HCT116 (cell line): ENCODE data around the gene DACT3. TPM values are rescaled to one million over a fixed set of nuclear protein-coding genes. Genes with fewer than 3 reads are reported as not detected.

Experiments used
- ATAC-seq: fragments of 200-7000 bp; cut with Tn5 transposase; 2 replicates; pipeline ENCODE4 v1.9.1; 2020; ENCODE audit warnings: mild to moderate bottlenecking, moderate library complexity
- BruUV-seq: library from RNA; stranded (reverse); fragments of 400-500 nt; replicated peaks from 2 replicates; lab custom pipeline; 2021; lab: Mats Ljungman, UMichigan
- CTCF ChIA-PET: fragments of 300-600 bp; sonication (Branson Sonifier 250); formaldehyde crosslinking; loops from one replicate; lab custom pipeline; 2021; ENCODE audit warnings: antibody characterized with exemption; lab: Charles Lee
- POLR2A ChIA-PET: fragments of 300-600, 350-600 bp; sonication (Branson Sonifier 250); formaldehyde crosslinking; loops from one replicate; lab custom pipeline; 2021; ENCODE audit warnings: antibody characterized with exemption; lab: Charles Lee
- RAD21 ChIA-PET, 2 experiments: fragments of 300-600 bp; sonication (Branson Sonifier 250); formaldehyde crosslinking; loops; one replicate each; lab custom pipeline; 2023; ENCODE audit warnings: low total read pairs in 2 of 2; ENCODE audit not compliant: uncharacterized antibody in 2 of 2, unreplicated experiment in 2 of 2, low non-redundant PET in 1 of 2; lab: Charles Lee
- DNase-seq: peaks from one replicate; pipeline ENCODE4 v3.0.0-alpha.2; 2010; ENCODE audit warnings: low read depth, low spot score
- H2AFZ ChIP-seq: fragments of 200-600 bp; shearing (Covaris generic), sonication (generic); 2 replicates; pipeline ENCODE4 v1.6.1; 2017; ENCODE audit warnings: low read depth, mixed run types, mixed read lengths, antibody characterized with exemption, low read length; ENCODE audit not compliant: poor library complexity, severe bottlenecking
- H3K27ac ChIP-seq: 2 replicates; pipeline ENCODE4 v1.5.1; 2012; ENCODE audit warnings: low read depth, low read length
- H3K27me3 ChIP-seq: fragments of 200-600 bp; sonication (generic); 2 replicates; pipeline ENCODE4 v1.6.1; 2016; ENCODE audit warnings: mixed run types, low read length, mixed read lengths; ENCODE audit not compliant: insufficient read depth
- H3K36me3 ChIP-seq, 2 experiments: fragments of 200-500 bp in 1 of 2; fragments of 200-600 bp in 1 of 2; sonication (Bioruptor generic) in 1 of 2; sonication (generic) in 1 of 2; 2 replicates each; pipeline versions ENCODE4 v1.5.1 to v1.6.1; 2014 to 2016; ENCODE audit warnings: low read length in 2 of 2, inconsistent platforms in 1 of 2, mixed read lengths in 1 of 2, mixed run types in 1 of 2; ENCODE audit not compliant: insufficient read depth in 2 of 2, control insufficient read depth in 1 of 2
- H3K4me1 ChIP-seq, 2 experiments: fragments of 200-600 bp in 1 of 2; sonication (generic) in 1 of 2; 2 replicates each; pipeline versions ENCODE4 v1.5.1 to v1.6.1; 2012 to 2017; ENCODE audit warnings: low read length in 2 of 2, inconsistent platforms in 1 of 2, mild to moderate bottlenecking in 1 of 2, mixed read lengths in 1 of 2, mixed run types in 1 of 2, moderate library complexity in 1 of 2; ENCODE audit not compliant: insufficient read depth in 2 of 2, control insufficient read depth in 1 of 2
- H3K4me2 ChIP-seq: fragments of 200-600 bp; sonication (generic); 2 replicates; pipeline ENCODE4 v1.6.1; 2017; ENCODE audit warnings: mixed run types, low read length, mixed read lengths
- H3K4me3 ChIP-seq, 2 experiments: fragments of 200-600 bp in 1 of 2; sonication (generic) in 1 of 2; replicated peaks in 1 of 2; 2 replicates each; pipeline ENCODE4 v1.5.1; 2011 to 2016; ENCODE audit warnings: low read length in 2 of 2, control low read depth in 1 of 2, low read depth in 1 of 2, mild to moderate bottlenecking in 1 of 2, mixed read lengths in 1 of 2, mixed run types in 1 of 2
- H3K79me2 ChIP-seq: fragments of 200-600 bp; sonication (generic); 2 replicates; pipeline ENCODE4 v1.6.1; 2017; ENCODE audit warnings: mild to moderate bottlenecking, mixed run types, low read length, moderate library complexity, mixed read lengths; ENCODE audit not compliant: insufficient read depth
- H3K9ac ChIP-seq: fragments of 200-600 bp; sonication (generic); 2 replicates; pipeline ENCODE4 v1.6.1; 2016; ENCODE audit warnings: low read length, mixed read lengths
- H3K9me2 ChIP-seq: fragments of 200-600 bp; sonication (generic), shearing (Covaris generic); 2 replicates; pipeline ENCODE4 v1.6.1; 2017; ENCODE audit warnings: mixed run types, mild to moderate bottlenecking, moderate library complexity; ENCODE audit not compliant: insufficient read depth
- H3K9me3 ChIP-seq, 2 experiments: fragments of 200-500 bp in 1 of 2; fragments of 200-600 bp in 1 of 2; sonication (Bioruptor generic) in 1 of 2; sonication (generic) in 1 of 2; 2 replicates each; pipeline ENCODE4 v1.6.1; 2014 to 2017; ENCODE audit warnings: low read length in 2 of 2, mixed read lengths in 2 of 2, inconsistent platforms in 1 of 2, low read depth in 1 of 2, mild to moderate bottlenecking in 1 of 2, mixed run types in 1 of 2, moderate library complexity in 1 of 2; ENCODE audit not compliant: control insufficient read depth in 1 of 2, insufficient read depth in 1 of 2
- H4K20me1 ChIP-seq: fragments of 200-600 bp; sonication (generic), shearing (Covaris generic); 2 replicates; pipeline ENCODE4 v1.6.1; 2017; ENCODE audit warnings: mixed run types, mild to moderate bottlenecking, moderate library complexity; ENCODE audit not compliant: insufficient read depth
- CEBPB ChIP-seq: IDR thresholded peaks from 2 replicates; pipeline ENCODE4 v1.6.1; 2012; ENCODE audit warnings: low read depth
- EGR1 ChIP-seq: IDR thresholded peaks from 2 replicates; pipeline ENCODE4 v1.6.1; 2012; ENCODE audit warnings: low read depth
- EZH2phosphoT487 ChIP-seq: fragments of 200-600 bp; IDR thresholded peaks from 2 replicates; pipeline ENCODE4 v1.6.1; 2018; ENCODE audit warnings: antibody characterized with exemption, borderline replicate concordance
- POLR2AphosphoS5 ChIP-seq: IDR thresholded peaks from 2 replicates; pipeline ENCODE4 v1.6.1; 2011; ENCODE audit warnings: mild to moderate bottlenecking, low read depth, low read length, moderate library complexity
- YY1 ChIP-seq: IDR thresholded peaks from 2 replicates; pipeline ENCODE4 v1.6.1; 2011; ENCODE audit warnings: low read length, low read depth, moderate library complexity, mild to moderate bottlenecking; ENCODE audit not compliant: insufficient replicate concordance; ENCODE audit errors: extremely low read depth
- ZFX ChIP-seq: fragments of 450-650 bp; IDR thresholded peaks from 2 replicates; pipeline ENCODE4 v1.6.1; 2017
- intact Hi-C: fragments of 100-400 bp; cut with micrococcal nuclease; formaldehyde crosslinking; loops from 2 replicates; pipeline ENCODE4 v1.10.0; 2022
- total RNA-seq: library from RNA; stranded (reverse); gene quantifications from one replicate; pipeline ENCODE4 v1.2.1, GENCODE V29; 2021; ENCODE audit not compliant: unreplicated experiment
- TF ChIP-seq, protein P1 (sequence below), 3 experiments: fragments of 200-600 bp in 1 of 3; sonication (generic) in 1 of 3; IDR thresholded peaks in 2 of 3; conservative IDR thresholded peaks in 1 of 3; 2 replicates each; pipeline ENCODE4 v1.5.1; 2012 to 2017; ENCODE audit warnings: low read depth in 2 of 3, low read length in 2 of 3, antibody characterized with exemption in 1 of 3, borderline replicate concordance in 1 of 3, control low read depth in 1 of 3, mild to moderate bottlenecking in 1 of 3, mixed read lengths in 1 of 3, mixed run types in 1 of 3, moderate library complexity in 1 of 3; ENCODE audit not compliant: insufficient read depth in 1 of 3

Gene DACT3
- total RNA-seq, 1 experiment from 2014 or later: 2.0 TPM

DNA sequence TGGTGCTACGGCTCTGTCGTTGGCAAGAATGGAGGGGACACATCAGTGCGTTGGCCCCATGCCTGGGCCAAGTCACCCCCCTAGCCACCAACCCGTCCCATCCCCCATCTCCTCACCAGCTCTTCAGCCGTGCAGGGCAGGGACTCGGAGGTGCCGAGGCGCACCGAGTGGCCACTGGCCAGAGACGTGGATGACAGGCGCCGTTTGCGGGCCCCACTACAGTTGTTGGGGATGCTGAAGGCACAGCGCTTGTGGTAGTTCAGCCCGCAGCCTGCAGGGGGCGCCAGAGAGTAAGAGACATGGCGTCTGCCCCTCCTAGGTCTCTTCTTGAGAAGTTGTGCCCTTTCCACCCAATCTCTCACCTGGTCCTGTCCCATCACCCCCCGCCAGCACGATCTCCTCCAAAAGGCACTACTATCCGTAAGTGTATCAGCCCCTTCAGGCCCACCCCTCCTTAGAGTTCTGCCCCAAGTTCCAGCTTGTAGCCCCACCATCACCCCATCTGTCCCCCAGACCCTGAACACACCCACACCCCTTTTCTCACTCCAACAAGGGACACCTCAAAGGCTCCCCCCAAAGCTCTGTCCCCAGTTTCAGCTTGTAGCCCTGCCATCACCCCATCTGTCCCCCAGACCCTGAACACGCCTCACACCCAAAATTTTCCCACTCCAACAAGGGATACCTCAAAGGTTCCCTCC lies 43.5 kb upstream of the DACT3 start:
- H4K20me1 ChIP-seq: no peaks in the 10 kb centered on the region
- no peak overlapping the region for H2AFZ ChIP-seq
- H3K36me3 ChIP-seq: peaks cover 33 to 35% of the 10 kb centered on the region in 2 experiments
- no peaks in the 10 kb centered on the region for H3K9me2 ChIP-seq
- intact Hi-C loops: no loop called here
- H3K4me2 ChIP-seq: no peak overlapping the region
- H3K27me3 ChIP-seq: no peaks in the 10 kb centered on the region
- H3K79me2 ChIP-seq: no peaks in the 10 kb centered on the region
- BruUV-seq: no TSS peak
- no peaks in the 10 kb centered on the region for H3K4me1 ChIP-seq
- TF ChIP-seq, protein P1, sequence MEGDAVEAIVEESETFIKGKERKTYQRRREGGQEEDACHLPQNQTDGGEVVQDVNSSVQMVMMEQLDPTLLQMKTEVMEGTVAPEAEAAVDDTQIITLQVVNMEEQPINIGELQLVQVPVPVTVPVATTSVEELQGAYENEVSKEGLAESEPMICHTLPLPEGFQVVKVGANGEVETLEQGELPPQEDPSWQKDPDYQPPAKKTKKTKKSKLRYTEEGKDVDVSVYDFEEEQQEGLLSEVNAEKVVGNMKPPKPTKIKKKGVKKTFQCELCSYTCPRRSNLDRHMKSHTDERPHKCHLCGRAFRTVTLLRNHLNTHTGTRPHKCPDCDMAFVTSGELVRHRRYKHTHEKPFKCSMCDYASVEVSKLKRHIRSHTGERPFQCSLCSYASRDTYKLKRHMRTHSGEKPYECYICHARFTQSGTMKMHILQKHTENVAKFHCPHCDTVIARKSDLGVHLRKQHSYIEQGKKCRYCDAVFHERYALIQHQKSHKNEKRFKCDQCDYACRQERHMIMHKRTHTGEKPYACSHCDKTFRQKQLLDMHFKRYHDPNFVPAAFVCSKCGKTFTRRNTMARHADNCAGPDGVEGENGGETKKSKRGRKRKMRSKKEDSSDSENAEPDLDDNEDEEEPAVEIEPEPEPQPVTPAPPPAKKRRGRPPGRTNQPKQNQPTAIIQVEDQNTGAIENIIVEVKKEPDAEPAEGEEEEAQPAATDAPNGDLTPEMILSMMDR (IDR thresholded peaks at IDR 0.05 in 2 of 3, conservative IDR thresholded peaks at IDR 0.05 in 1 of 3; ENCODE audit: borderline replicate concordance in 1 of 3, insufficient read depth in 1 of 3, low read depth in 2 of 3, low read length in 2 of 3): peak; percentile 42 to 97 (median 96); a peak in 5 of 6 replicates
- TF ChIP-seq YY1 (peak; percentile 65), ZFX (no peak), EGR1 (no peak)
- TF ChIP-seq, all 23 proteins: peak for 2
- no peak overlapping the region for H3K27ac ChIP-seq
- no peak overlapping the region for H3K4me3 ChIP-seq
- ChIA-PET RAD21 (no interaction called here), POLR2A (no interaction called here), CTCF (interaction anchor here (3.3 kb wide), 1 partner anchor 10 kb away, joined by 17 read pairs; no protein-coding TSS in a partner anchor)
- no peak for DNase-seq
- ATAC-seq: peak; percentile 88
- no peaks in the 10 kb centered on the region for H3K9me3 ChIP-seq
- H3K9ac ChIP-seq: no peak overlapping the region

DNA sequence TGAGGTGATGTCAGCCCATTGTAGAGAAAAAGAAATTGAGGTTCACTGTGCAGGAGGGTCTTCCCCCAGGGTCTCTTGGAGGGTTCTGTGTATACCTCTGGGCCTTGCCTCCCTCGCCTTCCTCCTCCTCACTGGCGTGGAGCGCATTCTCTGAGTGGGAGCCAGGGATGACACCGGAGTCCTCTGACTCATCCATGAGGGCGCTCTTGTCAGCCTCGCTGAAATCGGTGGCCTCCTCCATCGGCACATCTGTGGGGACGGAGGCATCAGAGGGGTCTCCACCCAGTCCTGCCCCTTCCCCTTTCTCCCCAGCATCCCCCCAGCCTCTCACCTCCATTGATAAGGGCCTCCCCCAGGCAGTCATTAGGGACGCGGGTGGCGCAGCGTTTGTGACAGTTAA lies 39.7 kb upstream of the DACT3 start:
- intact Hi-C loops: no loop called here
- H3K4me3 ChIP-seq: no peak overlapping the region
- no peak overlapping the region for H2AFZ ChIP-seq
- POLR2A ChIA-PET: no interaction called here
- no peak overlapping the region for H3K9ac ChIP-seq
- ATAC-seq (no peak), DNase-seq (no peak)
- no peaks in the 10 kb centered on the region for H3K9me2 ChIP-seq
- H3K9me3 ChIP-seq: no peaks in the 10 kb centered on the region
- H3K79me2 ChIP-seq: peaks cover 8% of the 10 kb centered on the region; the same call in 1 of the 2 replicates
- RAD21 ChIA-PET: no interaction called here
- peaks cover 27 to 33% of the 10 kb centered on the region in 2 experiments for H3K36me3 ChIP-seq
- H3K27ac ChIP-seq: no peak overlapping the region
- peaks cover 10 to 23% of the 10 kb centered on the region in 2 experiments for H3K4me1 ChIP-seq
- CTCF ChIA-PET: no interaction called here
- H3K27me3 ChIP-seq: no peaks in the 10 kb centered on the region
- no peaks in the 10 kb centered on the region for H4K20me1 ChIP-seq
- H3K4me2 ChIP-seq: no peak overlapping the region
- TF ChIP-seq YY1 (no peak), EZH2phosphoT487 (no peak), POLR2AphosphoS5 (no peak), CEBPB (no peak)
- BruUV-seq: no TSS peak
